ENCODE results near the gene NEUROD4.

DNA sequence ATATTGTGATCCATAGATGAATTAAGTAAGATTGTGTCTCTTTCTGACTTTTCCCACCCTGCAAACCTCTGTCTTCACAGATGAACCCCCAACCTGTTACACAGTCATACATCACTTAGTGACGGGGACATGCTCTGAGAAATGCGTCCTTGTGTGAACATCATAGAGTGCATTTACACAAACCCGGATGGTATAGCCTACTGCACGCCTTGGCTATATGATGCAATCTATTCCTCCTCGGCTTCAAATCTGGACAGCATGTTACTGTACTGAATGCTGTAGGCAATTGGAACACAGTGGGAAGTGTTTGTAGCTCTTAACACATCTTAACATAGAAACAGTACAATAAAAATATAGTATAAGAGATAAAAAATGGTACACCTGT lies 27.8 kb upstream of the NEUROD4 start:
- no peak for TF ChIP-seq POLR2AphosphoS5 (IDR thresholded peaks at IDR 0.05; ENCODE audit: low read depth, low read length)
- TF ChIP-seq POU2F2 (IDR thresholded peaks at IDR 0.05; ENCODE audit: low read depth, low read length): no peak
- TF ChIP-seq TAF1 (IDR thresholded peaks at IDR 0.05; ENCODE audit: low read depth, low read length): no peak
- TF ChIP-seq POLR2A (IDR thresholded peaks at IDR 0.05; ENCODE audit: low read depth, low read length): no peak
- TF ChIP-seq PAX5 (IDR thresholded peaks at IDR 0.05; ENCODE audit: insufficient read depth, low read length, severe bottlenecking): no peak
